Activated naive CD4-positive, alpha-beta T cell treated with anti-CD3 and anti-CD28 coated beads, Interleukin-2, amount 50 U/mL, for 24 hours (primary cell): ENCODE results near the gene GAL3ST2.

Experiments used
- H3K27ac Mint-ChIP-seq: one replicate; pipeline ENCODE4 v1.8.0; 2021; ENCODE audit warnings: mild to moderate bottlenecking, mixed read lengths
- H3K27me3 Mint-ChIP-seq: one replicate; pipeline ENCODE4 v1.8.0; 2021; ENCODE audit warnings: mixed read lengths
- H3K36me3 Mint-ChIP-seq: one replicate; pipeline ENCODE4 v1.8.0; 2021; ENCODE audit warnings: mixed read lengths
- H3K4me1 Mint-ChIP-seq: one replicate; pipeline ENCODE4 v1.8.0; 2021; ENCODE audit warnings: mixed read lengths
- H3K4me3 Mint-ChIP-seq: one replicate; pipeline ENCODE4 v1.8.0; 2021; ENCODE audit warnings: mild to moderate bottlenecking, mixed read lengths
- H3K9me3 Mint-ChIP-seq: one replicate; pipeline ENCODE4 v1.8.0; 2021; ENCODE audit warnings: mixed read lengths

The GAL3ST2 gene

DNA sequence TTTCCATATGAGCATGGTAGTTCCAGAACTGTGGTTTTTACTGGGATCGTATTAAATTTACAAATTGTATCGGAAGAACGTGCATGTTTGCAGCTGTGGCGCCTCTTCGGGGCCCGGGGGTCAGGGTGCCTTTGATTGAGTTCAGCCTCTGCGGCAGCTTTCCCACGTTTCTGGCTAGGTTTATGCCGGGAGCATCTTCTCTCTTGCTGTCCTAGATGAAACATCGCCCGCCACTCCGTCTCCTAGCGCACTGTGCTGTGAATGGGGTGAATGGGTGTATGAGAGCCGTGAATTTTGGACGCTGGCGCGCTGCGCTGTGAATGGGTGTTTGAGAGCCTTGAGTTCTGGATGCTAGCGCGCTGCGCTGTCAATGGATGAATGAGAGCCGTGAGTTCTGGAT, 69.8 kb downstream of the GAL3ST2 start:
- Mint-ChIP-seq H3K4me3 (peak overlapping the region; percentile 76), H3K9me3 (no peaks in the 10 kb centered on the region), H3K27ac (peak overlapping the region; percentile 71), H3K4me1 (peaks cover 31% of the 10 kb centered on the region), H3K36me3 (no peaks in the 10 kb centered on the region), H3K27me3 (peaks cover 2% of the 10 kb centered on the region)

- Mint-ChIP-seq H3K27ac (no peak overlapping the region), H3K9me3 (no peaks in the 10 kb centered on the region), H3K27me3 (peaks cover 2% of the 10 kb centered on the region), H3K36me3 (no peaks in the 10 kb centered on the region), H3K4me1 (peaks cover 22% of the 10 kb centered on the region), H3K4me3 (no peak overlapping the region)
Observed at GRCh38 chr2:241848761-241849615, 72.4 kb downstream of the GAL3ST2 start.

GRCh38 chr2:241849616-241850543, 73.3 kb downstream of the GAL3ST2 start:
- peaks cover 17% of the 10 kb centered on the region for H3K4me1 Mint-ChIP-seq
- peaks cover 2% of the 10 kb centered on the region for H3K27me3 Mint-ChIP-seq
- no peak overlapping the region for H3K4me3 Mint-ChIP-seq
- H3K9me3 Mint-ChIP-seq = no peaks in the 10 kb centered on the region
- H3K36me3 Mint-ChIP-seq = no peaks in the 10 kb centered on the region
- H3K27ac Mint-ChIP-seq = no peak overlapping the region

DNA sequence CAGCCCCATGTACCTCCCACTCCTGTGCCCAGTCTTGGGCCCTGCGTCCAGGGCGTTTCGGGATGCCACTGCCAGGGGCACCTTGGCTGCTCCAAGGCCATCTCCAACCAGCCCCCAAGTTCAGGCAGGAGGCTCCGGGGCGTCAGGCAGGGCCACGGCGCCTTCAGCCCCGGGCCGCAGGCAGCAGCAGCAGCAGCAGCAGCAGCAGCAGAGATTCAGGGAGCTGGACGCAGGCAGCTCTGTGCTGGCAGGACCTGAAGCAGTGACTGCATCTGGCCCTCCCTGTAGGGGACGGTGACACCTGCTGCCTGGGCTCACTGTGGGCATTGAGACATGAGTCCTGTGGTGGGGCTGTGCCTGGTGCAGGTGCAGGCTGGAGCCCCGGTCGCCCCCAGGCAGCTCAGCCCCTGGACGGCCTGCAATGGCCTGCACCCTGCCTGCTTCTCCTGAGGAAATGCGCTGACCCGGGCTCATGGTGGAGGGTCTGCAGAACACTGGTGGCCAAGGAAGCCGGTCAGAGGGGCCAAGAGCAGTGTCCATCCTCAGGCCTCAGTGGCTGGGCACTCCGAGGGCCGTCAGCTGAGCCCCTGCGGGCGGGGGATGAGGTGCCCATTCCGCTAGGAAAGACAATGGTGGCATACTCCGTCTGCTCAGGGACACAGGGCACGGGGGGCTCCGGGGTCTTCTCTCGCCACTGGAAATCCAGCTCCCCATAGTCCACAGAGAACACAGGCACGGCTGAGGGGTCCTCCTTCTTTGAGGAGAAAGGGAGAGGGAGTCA, 74.1 kb downstream of the GAL3ST2 start:
- Mint-ChIP-seq H3K36me3 (no peaks in the 10 kb centered on the region), H3K27ac (no peak overlapping the region), H3K4me1 (peaks cover 9% of the 10 kb centered on the region), H3K4me3 (no peak overlapping the region), H3K27me3 (peaks cover 2% of the 10 kb centered on the region), H3K9me3 (no peaks in the 10 kb centered on the region)

DNA sequence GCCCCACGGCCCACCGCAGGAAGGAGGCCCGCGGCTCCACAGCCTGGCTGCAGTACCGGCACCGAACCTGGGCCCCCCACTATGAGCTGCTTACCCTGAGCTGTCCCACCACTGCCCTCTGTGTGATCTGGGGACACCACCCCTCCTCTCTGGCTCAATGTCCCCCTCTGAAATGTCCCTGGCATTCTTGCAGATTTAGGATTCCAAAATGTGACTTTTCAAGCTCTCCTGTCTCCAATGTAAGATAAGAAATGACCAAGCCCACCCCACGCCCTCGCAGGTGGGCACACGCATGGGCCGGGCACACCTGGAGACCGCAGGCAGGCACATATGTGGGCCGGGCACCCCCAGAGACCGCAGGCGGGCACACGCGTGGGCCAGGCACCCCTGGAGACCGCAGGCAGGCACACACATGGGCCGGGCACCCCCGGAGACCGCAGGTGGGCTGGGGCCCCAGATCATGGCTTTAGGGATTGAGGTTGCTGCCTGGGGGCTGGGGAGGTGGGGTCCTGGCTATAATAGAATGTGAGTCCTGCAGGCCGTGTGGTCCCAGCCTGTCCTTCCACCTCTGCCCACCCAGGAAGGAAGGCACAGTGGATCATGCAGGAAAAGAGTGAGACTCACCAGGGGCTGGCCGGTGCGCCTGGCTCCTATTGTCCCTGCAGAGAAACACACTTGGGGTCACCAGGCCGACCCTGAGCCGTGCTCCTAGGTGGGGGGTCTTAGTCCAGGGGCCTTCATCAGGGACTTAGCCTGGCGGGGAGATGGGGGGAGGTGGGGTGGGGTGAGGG, 74.9 kb downstream of the GAL3ST2 start:
- Mint-ChIP-seq H3K9me3 (no peaks in the 10 kb centered on the region), H3K4me3 (no peak overlapping the region), H3K4me1 (peaks cover 3% of the 10 kb centered on the region), H3K36me3 (no peaks in the 10 kb centered on the region), H3K27me3 (peaks cover under 1% of the 10 kb centered on the region), H3K27ac (no peak overlapping the region)

GRCh38 chr2:241852116-241852980, 75.7 kb downstream of the GAL3ST2 start:
- Mint-ChIP-seq H3K36me3 (no peaks in the 10 kb centered on the region), H3K27me3 (no peaks in the 10 kb centered on the region), H3K9me3 (no peaks in the 10 kb centered on the region), H3K4me3 (no peak overlapping the region), H3K27ac (no peak overlapping the region), H3K4me1 (peaks cover 6% of the 10 kb centered on the region)

- Mint-ChIP-seq H3K27me3 (no peaks in the 10 kb centered on the region), H3K36me3 (no peaks in the 10 kb centered on the region), H3K9me3 (no peaks in the 10 kb centered on the region), H3K4me3 (no peak overlapping the region), H3K27ac (no peak overlapping the region), H3K4me1 (peaks cover 9% of the 10 kb centered on the region)
Observed at GRCh38 chr2:241852981-241853631, 76.5 kb downstream of the GAL3ST2 start.
